ENCODE results near the gene SIK2.

- TF ChIP-seq CTCF (IDR thresholded peaks at IDR 0.05) (no peak), POLR2A (IDR thresholded peaks at IDR 0.05) (no peak)
Measured at GRCh38 chr11:111634981-111635705, 32.9 kb downstream of the SIK2 start.
